ENCODE measurements around the gene QSOX2. TPM values are rescaled to one million over a fixed set of nuclear protein-coding genes. Genes with fewer than 3 reads are reported as not detected.

QSOX2 gene
- total RNA-seq, 2 donors from 2014 or later, result 7.2 to 13.5 TPM

DNA sequence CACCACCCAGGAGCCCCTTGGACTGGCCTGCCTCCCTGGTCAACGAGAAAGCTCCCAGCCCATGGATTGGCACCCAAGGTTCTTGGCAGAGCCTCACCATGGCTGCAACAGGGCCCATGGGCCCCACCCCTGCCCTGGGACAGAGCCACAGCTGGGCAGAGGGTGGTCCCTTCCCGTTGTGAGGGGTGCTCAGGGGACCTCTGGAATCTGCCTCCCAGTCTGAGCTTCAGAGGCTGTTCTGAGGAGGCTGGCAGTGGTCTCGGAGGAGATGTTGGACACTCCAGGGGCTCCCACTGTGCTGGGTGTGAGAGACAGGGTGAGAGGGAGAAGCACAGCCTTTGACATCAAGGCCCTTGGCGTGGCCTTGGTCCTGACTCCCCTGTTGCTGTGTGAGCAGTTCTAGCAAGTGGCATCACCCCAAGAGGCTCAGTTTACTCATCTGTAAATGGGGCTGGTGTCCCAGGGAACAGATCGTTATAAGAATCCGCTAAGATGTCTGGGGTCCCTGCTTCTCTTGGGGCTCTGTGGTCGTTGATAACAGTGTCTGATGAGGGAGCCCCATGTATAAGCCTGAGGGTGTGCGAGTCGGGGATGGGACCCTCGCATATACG is 73.7 kb downstream of the QSOX2 start:
- no peak overlapping the region for H3K27ac ChIP-seq
- TF ChIP-seq, protein P1, sequence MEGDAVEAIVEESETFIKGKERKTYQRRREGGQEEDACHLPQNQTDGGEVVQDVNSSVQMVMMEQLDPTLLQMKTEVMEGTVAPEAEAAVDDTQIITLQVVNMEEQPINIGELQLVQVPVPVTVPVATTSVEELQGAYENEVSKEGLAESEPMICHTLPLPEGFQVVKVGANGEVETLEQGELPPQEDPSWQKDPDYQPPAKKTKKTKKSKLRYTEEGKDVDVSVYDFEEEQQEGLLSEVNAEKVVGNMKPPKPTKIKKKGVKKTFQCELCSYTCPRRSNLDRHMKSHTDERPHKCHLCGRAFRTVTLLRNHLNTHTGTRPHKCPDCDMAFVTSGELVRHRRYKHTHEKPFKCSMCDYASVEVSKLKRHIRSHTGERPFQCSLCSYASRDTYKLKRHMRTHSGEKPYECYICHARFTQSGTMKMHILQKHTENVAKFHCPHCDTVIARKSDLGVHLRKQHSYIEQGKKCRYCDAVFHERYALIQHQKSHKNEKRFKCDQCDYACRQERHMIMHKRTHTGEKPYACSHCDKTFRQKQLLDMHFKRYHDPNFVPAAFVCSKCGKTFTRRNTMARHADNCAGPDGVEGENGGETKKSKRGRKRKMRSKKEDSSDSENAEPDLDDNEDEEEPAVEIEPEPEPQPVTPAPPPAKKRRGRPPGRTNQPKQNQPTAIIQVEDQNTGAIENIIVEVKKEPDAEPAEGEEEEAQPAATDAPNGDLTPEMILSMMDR (IDR thresholded peaks at IDR 0.05), result no peak
- no peaks in the 10 kb centered on the region for H3K27me3 ChIP-seq (replicated peaks; ENCODE audit: insufficient read depth)
- no peaks in the 10 kb centered on the region for H3K36me3 ChIP-seq
- ATAC-seq (ENCODE audit: insufficient number of reproducible peaks, low FRiP score, low read depth) (no peak), DNase-seq (ENCODE audit: low spot score) (no peak)
- H3K4me1 ChIP-seq (ENCODE audit: control insufficient read depth in 1 of 2, low read depth in 2 of 2), result no peaks in the 10 kb centered on the region
- H3K4me3 ChIP-seq, result no peak overlapping the region
- H3K9me3 ChIP-seq, result no peaks in the 10 kb centered on the region

DNA sequence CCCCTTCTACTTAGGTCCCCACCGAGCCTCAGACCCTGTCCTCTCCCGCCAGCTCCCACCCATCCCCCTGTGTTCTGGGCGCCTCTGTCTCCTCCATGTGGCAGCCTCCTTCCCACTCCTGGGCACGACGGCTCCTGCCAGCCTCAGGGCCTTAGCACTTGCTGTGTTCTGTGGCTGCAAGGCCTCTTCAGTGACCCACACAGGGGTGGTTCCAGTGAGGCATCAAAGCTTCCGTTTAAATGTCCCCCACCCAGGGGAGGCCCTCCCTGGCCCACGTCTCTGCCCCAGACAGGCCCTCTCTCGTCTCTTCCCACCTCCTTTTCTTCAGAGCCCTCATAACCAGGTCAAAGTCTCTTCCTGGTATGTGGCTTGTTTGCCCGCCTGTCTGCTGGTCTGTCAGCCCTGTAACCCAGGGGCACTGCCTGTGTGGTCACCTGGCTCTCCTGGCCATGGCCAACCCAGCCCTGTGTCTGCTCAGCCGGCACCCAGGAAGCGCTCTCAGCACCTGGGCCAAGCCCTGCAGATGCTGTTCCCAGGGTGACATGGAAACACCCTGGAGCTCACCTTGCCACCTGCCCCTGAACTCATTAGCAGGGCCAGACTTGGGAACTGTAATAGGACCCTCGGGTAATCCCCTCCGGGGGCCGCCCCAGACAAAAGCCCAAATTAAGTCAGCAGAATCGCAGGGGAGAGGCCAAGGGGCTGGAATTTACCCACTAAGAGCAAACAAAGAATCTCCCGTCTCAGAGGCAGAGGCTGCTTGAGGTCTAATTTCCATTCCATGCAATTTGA is 74.4 kb downstream of the QSOX2 start:
- ATAC-seq (ENCODE audit: insufficient number of reproducible peaks, low FRiP score, low read depth) (no peak), DNase-seq (ENCODE audit: low spot score) (no peak)
- no peaks in the 10 kb centered on the region for H3K4me1 ChIP-seq (ENCODE audit: control insufficient read depth in 1 of 2, low read depth in 2 of 2)
- no peaks in the 10 kb centered on the region for H3K27me3 ChIP-seq (replicated peaks; ENCODE audit: insufficient read depth)
- H3K9me3 ChIP-seq, result no peaks in the 10 kb centered on the region
- no peaks in the 10 kb centered on the region for H3K36me3 ChIP-seq
- H3K4me3 ChIP-seq, result no peak overlapping the region
- TF ChIP-seq, protein P1 (IDR thresholded peaks at IDR 0.05), result no peak
- no peak overlapping the region for H3K27ac ChIP-seq

DNA sequence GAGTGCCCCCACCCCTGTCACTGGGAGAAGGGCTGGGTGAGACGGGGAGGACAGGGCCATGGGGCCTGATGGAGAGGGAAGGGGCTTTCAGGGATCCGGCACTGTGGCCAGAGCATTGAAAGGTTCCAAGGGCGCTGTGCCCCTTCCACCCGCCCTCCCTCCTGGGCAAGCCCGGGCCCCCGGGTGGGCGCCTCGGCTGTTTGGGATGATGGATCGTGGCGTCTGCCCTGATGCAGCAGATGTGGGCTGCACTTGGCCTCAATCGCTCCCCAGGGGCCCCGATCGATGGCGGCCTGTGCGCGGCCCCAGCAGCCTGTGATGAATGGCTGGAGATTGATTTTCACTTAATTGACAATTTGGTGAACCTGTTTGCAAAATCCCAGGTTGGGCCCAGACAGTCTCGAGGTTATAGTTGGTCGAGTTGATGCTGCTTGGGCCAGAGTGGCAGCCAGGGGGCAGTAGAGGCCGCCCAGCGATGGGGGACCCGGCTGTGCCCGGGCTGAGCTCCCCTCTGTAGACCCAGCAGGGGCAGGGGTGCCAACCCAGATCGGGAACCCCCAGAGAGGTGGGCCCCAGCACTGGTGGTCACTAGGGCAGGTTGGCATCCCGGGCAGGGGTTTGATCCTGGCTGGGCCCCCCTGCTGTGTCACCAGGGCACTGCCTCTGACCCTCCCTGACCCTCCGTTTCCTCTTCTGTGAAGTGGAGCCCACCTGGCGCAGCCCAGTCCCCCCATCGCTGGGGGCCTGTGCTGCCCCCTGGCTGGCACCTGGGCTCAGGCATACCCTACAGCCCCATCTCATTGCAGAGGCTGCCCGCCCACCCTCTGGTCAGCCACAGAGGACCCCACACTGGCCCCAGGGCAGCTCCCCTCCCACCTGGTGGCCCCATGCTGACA is 75.4 kb downstream of the QSOX2 start:
- Histone ChIP-seq H3K4me1 (ENCODE audit: control insufficient read depth in 1 of 2, low read depth in 2 of 2) (no peaks in the 10 kb centered on the region), H3K27me3 (replicated peaks; ENCODE audit: insufficient read depth) (no peaks in the 10 kb centered on the region), H3K27ac (no peak overlapping the region), H3K9me3 (no peaks in the 10 kb centered on the region), H3K36me3 (no peaks in the 10 kb centered on the region), H3K4me3 (no peak overlapping the region)
- DNase-seq (ENCODE audit: low spot score), result no peak
- no peak for ATAC-seq (ENCODE audit: insufficient number of reproducible peaks, low FRiP score, low read depth)
- TF ChIP-seq, protein P1 (IDR thresholded peaks at IDR 0.05), result peak; percentile 27

DNA sequence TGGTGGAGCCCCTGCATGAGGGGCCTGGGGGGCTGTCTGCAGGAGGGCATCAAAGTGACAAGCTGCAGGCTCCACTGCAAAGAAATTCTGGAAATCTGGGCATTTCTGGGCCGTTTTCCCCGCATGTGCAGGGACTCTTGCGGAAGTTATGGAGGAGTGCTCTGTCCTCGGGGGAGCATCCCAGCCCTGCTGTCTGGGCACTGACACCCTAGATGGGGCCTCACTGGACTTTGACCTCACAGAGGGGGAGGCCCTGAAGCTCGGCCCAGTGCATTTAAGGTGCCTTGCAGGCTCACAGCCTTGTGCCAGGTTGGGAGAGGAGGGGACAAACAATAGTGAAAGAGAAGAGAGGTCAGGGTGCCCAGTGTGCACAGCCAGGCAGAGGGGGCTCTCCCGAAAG is 76.1 kb downstream of the QSOX2 start:
- ATAC-seq (ENCODE audit: insufficient number of reproducible peaks, low FRiP score, low read depth), result no peak
- H3K36me3 ChIP-seq, result no peaks in the 10 kb centered on the region
- no peaks in the 10 kb centered on the region for H3K9me3 ChIP-seq
- no peaks in the 10 kb centered on the region for H3K4me1 ChIP-seq (ENCODE audit: control insufficient read depth in 1 of 2, low read depth in 2 of 2)
- TF ChIP-seq, protein P1 (IDR thresholded peaks at IDR 0.05), result no peak
- no peak overlapping the region for H3K27ac ChIP-seq
- no peak for DNase-seq (ENCODE audit: low spot score)
- no peaks in the 10 kb centered on the region for H3K27me3 ChIP-seq (replicated peaks; ENCODE audit: insufficient read depth)
- no peak overlapping the region for H3K4me3 ChIP-seq
